ENCODE measurements around the gene ADAMTS3. TPM values are rescaled to one million over a fixed set of nuclear protein-coding genes. Genes with fewer than 3 reads are reported as not detected.

ADAMTS3 gene
- total and polyA plus RNA-seq, 9 of the 15 experiments (the other 6 are each of a cell fraction or from before 2014, with no cell fraction given), result 4.0 to 18.0 (median 12.1) TPM

- peak; percentile 71 for TF ChIP-seq REST (IDR thresholded peaks at IDR 0.05; ENCODE audit: borderline replicate concordance)
- TF ChIP-seq REST (CRISPR knock-in tag; IDR thresholded peaks at IDR 0.05; ENCODE audit: low read depth), result no peak
- TF ChIP-seq SMARCA4 (IDR thresholded peaks at IDR 0.05), result no peak
- TF ChIP-seq SMAD4 (CRISPR knock-in tag; conservative IDR thresholded peaks at IDR 0.05), result no peak
- TF ChIP-seq COPS2 (conservative IDR thresholded peaks at IDR 0.05), result no peak
- TF ChIP-seq BCLAF1 (IDR thresholded peaks at IDR 0.05; ENCODE audit: borderline replicate concordance in 1 of 2, control insufficient read depth in 1 of 2, low read depth in 2 of 2, low read length in 1 of 2), result no peak
- no peak for TF ChIP-seq ZNF3 (CRISPR knock-in tag; IDR thresholded peaks at IDR 0.05)
- TF ChIP-seq ZNF592 (IDR thresholded peaks at IDR 0.05), result no peak
- no peak for TF ChIP-seq SMARCA5 (IDR thresholded peaks at IDR 0.05)
Observed at GRCh38 chr4:72326692-72327632, 242.1 kb downstream of the ADAMTS3 start (continued).

Data from K562 (cell line).